ENCODE measurements around the gene FAM174B.

- no peak for TF ChIP-seq POLR2AphosphoS5 (IDR thresholded peaks at IDR 0.05)
- TF ChIP-seq, protein P1, sequence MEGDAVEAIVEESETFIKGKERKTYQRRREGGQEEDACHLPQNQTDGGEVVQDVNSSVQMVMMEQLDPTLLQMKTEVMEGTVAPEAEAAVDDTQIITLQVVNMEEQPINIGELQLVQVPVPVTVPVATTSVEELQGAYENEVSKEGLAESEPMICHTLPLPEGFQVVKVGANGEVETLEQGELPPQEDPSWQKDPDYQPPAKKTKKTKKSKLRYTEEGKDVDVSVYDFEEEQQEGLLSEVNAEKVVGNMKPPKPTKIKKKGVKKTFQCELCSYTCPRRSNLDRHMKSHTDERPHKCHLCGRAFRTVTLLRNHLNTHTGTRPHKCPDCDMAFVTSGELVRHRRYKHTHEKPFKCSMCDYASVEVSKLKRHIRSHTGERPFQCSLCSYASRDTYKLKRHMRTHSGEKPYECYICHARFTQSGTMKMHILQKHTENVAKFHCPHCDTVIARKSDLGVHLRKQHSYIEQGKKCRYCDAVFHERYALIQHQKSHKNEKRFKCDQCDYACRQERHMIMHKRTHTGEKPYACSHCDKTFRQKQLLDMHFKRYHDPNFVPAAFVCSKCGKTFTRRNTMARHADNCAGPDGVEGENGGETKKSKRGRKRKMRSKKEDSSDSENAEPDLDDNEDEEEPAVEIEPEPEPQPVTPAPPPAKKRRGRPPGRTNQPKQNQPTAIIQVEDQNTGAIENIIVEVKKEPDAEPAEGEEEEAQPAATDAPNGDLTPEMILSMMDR (IDR thresholded peaks at IDR 0.05) = no peak
- no peak for TF ChIP-seq POLR2A (IDR thresholded peaks at IDR 0.05)
- no peak for TF ChIP-seq EP300 (IDR thresholded peaks at IDR 0.05; ENCODE audit: low read depth)
Observed at GRCh38 chr15:92603743-92604470, 51.7 kb downstream of the FAM174B start.
